HG02798 (cell line): Measurements from ENCODE around the gene LILRA2.
"Not testable (repeated sequence)": the region's sequence is repeated elsewhere in the genome, so short reads cannot be mapped to it uniquely, and the experiment has no call there.

ENCODE experiments used
- ATAC-seq: cut with Tn5 transposase; IDR thresholded peaks from one replicate; pipeline ENCODE4 v1.9.1; 2021; ENCODE audit warnings: mild to moderate bottlenecking; ENCODE audit not compliant: unreplicated experiment, poor library complexity

Gene LILRA2

DNA sequence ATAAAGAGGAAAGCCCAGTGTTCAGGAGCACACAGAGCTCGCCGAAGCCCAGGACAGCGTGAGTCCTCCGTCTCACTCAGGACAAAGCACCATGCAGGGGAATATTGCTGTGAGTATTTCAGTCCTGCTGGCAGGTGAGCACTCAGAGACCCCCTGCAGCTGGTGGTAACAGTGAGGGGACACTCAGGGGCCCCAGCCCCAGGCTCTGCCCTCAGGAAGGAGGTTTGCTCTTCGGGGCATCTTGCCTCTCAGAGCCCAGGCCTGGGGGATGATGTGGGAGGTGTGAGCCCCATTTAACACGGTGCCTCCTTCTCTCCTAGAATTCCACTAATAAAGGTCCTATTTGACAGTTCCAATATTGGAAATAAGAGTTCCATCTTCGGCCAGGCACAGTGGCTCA is 34.6 kb downstream of the LILRA2 start:
- ATAC-seq = no peak

DNA sequence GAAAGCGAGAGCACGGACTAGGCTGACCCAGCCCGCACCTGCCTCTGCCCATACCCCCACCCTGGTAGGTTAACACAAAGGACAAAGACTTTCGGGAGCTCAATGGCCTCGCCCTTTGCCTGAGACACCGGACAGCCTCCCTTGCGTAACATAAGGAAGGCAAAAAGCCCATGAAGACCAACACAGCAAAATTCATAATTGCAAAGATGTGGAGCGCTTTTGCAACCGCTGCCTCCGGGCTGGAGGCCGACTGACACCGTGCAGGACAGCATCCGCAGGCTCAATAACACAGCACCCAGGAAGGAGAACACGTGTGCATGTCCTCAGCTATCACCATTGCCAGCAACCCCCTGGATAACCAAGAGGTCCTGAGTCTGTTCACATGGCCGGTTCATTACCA is 35.2 kb downstream of the LILRA2 start:
- no peak for ATAC-seq

DNA sequence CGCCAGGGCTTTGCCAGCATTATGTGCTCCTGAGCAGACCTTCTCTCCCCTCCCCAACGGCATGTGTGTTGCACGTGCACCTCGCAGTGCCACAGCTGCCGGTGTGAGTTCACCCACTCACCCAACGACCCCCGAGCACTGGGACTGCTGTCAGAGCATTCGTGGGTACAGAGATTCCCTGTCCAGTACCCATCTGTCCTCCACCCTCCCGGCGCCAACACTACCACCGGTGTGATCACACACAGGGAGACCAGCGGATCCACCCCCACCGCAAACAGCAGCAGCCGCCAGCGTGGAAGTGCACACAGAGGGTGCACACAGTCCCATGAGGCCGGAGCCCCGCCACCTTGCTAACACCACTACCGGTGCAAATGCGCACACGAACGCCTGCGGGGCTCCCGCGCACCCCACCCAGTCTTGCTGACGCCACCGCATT is 35.8 kb downstream of the LILRA2 start:
- ATAC-seq = no peak

DNA sequence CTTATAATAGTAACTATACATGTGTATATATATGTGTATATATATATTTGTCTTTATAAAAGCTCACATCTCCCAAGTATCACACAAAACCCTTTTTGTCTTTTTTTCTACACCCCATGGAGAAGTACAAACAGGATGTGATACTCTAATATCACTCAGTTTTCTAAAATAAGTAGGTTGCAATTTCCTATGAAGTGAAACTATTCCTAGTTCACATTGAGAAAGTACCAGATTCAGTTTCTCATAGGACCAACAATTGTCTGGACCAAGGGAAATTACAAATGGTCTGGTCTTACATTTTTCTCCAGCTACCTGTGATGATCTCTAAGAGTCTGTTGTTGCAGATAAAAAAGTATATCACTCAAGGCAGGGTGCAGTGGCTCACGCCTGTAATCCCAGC is 38.8 kb downstream of the LILRA2 start:
- no peak for ATAC-seq

DNA sequence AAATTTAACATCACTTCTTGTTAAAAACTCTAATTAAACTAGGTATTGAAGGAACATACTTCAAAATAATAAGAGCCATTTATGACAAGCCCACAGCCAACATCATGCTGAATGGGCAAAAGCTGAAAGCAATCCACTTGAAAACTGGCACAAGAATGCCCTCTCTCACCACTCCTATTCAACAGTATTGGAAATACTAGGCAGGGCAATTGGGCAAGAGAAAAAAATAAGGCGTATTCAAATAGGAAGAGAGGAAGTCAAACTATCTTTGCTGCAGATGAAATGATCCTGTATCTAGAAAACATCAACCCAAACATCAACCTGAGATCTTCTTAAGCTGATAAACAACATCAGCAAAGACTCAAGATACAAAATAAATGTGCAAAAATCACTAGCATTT is 41.1 kb downstream of the LILRA2 start:
- ATAC-seq = no peak

DNA sequence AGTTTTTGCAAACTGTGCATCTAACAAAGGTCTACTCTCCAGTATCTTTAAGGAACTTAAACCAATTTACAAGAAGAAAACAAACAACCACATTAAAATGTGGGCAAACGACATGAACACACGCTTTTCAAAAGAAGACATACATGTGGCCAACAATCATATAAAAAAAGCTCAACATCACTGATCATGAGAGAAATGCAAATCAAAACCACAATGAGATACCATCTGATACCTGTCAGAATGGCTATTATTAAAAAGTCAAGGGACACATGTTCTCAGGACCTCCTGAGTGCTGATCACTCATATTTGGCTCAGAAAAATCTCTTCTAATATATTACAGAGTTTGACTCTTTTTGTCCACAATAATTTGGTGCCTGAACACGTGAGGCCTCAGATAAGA is 42.5 kb downstream of the LILRA2 start:
- peak; percentile 32 for ATAC-seq

DNA sequence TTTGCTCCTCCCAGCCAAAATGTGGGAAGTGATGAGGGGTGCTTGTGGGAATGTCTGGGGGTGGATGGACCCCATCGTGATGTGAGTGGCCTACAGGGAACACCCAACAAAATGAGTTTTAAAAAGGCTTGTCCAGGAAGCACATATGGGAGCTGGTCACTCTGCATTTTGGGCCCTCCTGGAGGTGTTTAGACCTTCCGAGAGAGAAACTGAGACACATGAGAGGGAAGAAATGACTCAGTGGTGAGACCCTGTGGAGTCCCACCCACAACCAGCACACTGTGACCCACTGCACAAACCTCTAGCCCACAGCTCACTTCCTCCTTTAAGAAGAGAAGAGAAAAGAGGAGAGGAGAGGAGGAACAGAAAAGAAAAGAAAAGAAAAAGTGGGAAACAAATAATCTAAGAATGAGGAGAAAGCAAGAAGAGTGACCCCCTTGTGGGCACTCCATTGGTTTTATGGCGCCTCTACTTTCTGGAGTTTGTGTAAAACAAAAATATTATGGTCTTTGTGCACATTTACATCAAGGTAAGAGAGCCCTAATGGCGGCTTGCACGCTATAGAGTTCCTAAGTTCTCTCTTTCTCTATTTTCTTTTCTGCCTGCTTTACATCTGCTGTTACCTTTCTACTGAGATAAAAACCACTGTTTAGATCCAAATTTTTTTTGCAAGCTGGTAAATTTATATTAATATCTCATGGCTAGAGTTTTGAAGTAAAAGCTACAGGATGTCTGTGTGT is 43.4 kb downstream of the LILRA2 start:
- ATAC-seq = peak; percentile 86

DNA sequence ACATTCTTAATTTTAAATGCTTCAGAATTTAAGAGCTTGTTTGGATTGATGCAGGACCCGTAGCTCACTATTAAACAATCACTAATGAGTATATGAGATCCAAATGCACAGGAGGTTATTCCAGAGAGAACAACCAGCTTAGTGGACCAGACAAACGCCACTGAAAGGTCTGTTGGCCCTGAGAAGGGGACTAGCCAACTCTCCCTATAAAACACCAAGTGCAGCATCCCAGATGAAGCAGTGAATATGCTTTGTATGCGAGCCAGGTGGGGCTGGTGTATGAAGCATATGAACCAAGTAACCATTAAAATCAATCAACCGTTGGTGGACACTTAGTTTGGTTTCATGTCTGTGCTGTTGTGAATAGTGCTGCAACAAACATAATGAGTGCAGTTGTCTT is 46.9 kb downstream of the LILRA2 start:
- no peak for ATAC-seq

DNA sequence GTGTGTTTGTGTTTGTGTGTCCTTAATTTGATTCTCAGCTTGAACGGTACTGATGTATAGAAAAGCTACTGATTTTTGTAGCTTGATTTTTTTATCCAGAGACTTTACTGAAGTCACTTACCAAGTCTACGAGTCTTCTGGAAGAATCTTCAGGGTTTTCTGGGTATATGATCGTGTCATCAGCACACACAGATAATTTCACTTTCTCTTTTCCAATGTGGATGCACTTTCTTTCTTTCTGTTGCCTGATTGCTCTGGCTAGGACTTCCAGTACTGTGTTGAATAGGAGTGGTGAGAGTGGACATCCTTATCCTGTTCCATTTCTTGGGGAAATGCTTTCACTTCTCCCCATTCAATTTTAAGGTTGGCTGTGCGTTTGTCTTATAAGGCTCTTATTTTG is 48.8 kb downstream of the LILRA2 start:
- ATAC-seq = no peak

DNA sequence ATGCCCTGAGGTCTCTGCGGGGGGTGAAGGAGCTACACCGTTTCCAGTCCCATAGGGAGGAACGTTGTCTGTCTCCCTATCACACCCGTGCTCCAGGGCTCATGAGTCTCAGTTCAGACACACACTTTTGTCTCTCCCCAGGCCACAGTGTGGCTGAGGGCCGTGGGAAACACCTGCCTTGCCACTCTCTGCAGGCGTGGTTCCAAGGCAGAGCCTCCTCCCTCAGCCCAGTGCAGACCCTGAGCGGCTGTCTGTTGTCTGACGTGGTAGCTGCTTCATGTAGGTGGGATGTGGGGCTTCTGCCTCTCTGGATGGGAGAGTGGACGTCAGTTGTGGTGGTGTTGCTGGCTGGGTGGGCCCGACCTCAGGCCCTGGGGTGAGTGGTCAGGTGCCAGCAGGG is 50.6 kb downstream of the LILRA2 start:
- peak; percentile 35 for ATAC-seq

DNA sequence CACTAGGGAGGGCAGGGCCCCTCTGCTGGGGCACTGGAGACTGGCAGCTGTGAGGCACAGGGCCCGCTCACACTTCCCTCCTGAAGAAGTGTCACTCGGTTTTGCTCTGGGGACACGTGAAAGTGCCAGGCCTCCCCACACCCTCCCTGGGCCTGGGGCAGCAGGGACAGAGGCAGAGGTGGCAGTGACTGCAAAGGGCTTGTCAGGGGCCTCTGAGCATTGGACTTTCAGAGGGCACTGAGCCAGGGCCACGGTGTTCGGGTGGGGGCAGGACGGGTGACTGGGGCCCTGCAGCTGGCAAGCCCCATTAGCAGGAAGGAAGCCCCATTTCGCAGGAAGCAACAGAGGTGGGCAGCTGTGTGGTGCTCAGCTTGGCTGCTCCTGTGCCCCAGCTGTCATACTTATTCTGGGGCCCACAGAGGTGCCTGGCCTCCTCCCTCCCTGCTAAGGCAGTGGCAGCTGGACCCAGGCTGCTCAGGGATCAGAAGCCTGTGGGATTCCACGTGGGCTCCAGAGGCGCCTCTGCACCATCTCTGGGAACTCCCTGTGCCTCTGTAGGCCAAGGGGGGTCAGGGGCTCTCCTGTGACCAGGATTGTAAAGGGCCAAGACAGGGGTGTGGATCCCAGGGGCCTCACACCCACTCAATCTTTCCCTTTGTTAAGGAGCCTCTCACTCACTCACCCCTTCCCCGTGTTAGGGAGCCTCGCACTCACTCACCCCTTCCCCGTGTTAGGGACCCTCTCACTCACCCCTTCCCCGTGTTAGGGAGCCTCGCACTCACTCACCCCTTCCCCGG is 51.5 kb downstream of the LILRA2 start:
- ATAC-seq = peak; percentile 46

DNA sequence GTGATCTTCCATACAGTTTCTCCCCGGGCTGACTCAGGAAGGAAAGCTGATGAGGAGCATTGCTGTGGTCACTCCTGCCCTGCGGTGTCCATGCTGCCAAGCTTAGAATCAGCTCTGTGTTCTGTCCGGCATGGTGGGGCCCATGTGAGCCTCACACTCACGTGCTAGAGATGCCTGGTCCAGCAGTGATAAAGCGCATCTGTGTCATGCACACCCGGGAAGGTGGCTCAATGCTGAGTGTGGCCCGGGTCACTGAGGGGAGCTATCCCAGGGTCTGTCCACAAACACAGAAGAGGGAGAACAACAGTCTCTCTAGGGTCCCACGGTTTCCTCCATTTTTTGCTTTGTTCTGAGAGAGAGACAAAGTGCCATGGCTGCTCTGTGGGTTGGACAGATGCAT is 53.2 kb downstream of the LILRA2 start:
- no peak for ATAC-seq

DNA sequence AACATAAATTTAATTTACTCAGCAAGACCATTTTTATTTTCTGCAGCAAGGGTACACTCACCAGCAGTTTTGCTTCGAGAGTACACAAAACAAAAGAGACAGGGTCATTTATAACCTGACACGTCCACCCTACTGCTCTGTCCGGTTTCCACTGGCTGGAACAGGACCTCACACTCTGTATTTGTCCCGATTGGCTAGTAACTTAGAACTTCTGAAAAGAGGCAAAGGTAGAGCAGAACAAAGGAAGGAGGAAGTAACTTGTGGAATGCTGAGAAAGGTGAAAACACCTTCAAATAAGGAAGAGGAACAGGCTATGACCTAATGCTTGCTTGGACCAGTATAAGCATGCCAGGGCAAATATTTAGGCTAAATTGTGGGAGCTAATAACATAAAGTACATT is 54.3 kb downstream of the LILRA2 start:
- ATAC-seq = not testable (repeated sequence)

DNA sequence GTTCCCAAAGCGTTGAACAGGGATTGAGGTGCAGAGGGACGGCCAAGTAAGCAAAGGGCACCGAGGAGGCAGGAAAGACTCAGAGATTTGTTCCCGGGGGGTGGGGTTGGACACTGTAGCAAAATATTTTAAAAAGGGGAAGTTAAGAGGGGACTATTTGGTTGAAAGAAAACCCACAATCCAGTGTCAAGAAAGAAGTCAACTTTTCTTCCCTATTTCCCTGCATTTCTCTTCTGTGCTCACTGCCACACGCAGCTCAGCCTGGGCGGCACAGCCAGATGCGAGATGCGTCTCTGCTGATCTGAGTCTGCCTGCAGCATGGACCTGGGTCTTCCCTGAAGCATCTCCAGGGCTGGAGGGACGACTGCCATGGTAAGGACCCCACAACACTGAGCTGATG is 56.7 kb downstream of the LILRA2 start, which contains the start of gene LILRB1:
Gene LILRB1 (plus strand): TSS at position 223 of the 400 bp plus-strand sequence. CDS start 590 bp downstream, outside the sequence.
- not testable (repeated sequence) for ATAC-seq

DNA sequence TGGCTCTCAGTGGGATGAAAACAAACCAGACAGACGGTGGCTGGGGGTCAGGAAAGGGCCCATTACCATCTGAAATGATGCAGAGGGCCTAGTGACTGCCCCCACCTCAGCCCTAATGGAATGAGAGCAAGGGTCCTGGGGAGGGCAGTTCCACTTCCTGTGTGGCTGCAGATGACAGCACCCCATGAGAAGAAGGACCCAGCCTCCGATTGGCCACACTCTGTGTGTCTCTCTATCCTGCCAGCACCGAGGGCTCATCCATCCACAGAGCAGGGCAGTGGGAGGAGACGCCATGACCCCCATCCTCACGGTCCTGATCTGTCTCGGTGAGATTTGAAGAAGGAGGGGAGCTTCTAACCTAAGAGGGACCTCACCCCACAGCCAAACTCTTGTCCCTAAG is 57.2 kb downstream of the LILRA2 start:
- ATAC-seq = no peak

DNA sequence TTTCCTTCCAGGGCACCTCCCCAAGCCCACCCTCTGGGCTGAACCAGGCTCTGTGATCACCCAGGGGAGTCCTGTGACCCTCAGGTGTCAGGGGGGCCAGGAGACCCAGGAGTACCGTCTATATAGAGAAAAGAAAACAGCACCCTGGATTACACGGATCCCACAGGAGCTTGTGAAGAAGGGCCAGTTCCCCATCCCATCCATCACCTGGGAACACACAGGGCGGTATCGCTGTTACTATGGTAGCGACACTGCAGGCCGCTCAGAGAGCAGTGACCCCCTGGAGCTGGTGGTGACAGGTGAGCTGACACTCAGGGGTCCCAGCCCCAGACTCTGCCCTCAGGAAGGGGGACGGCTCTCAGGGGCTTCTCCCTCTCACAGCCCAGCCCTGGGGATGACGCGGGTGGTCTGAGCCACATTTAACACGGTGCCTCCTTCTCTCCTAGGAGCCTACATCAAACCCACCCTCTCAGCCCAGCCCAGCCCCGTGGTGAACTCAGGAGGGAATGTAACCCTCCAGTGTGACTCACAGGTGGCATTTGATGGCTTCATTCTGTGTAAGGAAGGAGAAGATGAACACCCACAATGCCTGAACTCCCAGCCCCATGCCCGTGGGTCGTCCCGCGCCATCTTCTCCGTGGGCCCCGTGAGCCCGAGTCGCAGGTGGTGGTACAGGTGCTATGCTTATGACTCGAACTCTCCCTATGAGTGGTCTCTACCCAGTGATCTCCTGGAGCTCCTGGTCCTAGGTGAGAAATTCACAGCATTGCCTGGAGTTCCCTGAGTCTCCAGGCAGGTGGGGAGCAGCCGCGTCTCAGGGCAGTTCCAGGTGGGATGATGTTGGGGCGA is 58.1 kb downstream of the LILRA2 start:
- ATAC-seq = not testable (repeated sequence)

DNA sequence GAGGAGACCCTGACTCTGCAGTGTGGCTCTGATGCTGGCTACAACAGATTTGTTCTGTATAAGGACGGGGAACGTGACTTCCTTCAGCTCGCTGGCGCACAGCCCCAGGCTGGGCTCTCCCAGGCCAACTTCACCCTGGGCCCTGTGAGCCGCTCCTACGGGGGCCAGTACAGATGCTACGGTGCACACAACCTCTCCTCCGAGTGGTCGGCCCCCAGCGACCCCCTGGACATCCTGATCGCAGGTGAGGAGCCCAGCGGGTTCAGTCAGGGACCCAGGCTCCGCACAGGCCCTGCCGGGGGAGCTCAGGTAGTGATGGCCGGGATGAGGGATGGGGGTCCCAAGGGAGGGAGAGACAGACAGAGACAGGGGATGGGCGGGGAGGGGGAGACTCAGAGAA is 58.9 kb downstream of the LILRA2 start:
- ATAC-seq = not testable (repeated sequence)

DNA sequence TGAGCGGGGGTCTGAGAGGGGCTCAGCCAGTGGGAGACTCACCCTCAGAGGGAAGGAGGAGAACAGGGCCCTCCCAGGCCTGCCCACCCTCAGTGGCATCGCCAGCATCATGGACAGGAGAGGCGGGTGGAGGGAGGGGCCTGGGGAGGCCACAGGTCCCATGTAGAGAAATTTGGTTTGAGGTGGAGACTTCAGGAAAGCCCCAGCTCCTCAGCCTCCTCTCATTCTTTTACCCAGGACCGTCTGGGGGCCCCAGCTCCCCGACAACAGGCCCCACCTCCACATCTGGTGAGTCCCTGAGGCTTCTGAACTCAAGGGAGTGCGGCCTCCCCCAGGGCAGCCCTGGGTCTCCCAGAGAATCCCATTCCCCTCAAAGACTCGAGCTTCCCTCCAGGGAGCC is 59.8 kb downstream of the LILRA2 start:
- ATAC-seq = no peak

DNA sequence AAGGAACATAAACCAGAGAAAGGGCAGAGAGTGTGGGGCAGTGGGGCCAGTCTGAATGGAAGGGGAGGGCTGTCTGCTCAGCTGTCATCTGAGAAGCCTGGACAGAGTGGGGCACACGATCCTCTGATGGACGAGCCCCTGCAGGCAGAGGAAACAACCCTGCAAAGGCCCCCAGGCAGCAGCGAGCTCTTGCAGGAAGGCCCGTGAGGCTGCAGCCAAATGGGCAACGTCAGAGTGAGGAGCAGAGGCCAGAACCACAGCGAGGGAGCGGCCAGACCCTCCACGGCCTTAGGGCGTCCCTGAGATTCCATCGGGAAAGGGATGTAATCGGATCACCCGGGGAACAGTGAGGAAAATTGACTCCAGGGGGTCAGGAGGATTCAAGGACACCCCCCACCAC is 62.5 kb downstream of the LILRA2 start:
- ATAC-seq = not testable (repeated sequence)

DNA sequence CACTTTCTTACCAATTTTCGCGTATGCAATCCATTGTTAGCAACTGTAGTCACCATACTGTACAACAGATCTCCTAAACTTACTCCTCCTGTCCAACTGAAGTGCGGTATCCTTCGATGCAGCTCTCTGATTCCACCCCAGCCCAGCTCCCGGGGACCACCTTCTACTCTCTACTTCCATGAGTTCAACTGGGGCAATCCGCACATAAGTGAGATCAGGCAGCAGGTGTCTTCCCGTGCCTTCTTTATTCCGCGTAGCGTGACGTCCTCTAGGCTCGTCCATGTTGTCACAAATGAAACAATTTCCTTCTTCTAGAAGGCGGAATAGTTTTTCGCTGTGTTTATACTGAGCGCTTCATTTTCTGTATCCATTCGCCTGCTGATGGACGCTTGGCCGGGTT is 65.1 kb downstream of the LILRA2 start:
- ATAC-seq = no peak
